HG03039 (cell line): ENCODE results near the gene COX14.
A peak's percentile ranks its signal among the peaks of the same experiment; 100 is the strongest.
"Not testable (repeated sequence)": the region's sequence is repeated elsewhere in the genome, so short reads cannot be mapped to it uniquely, and the experiment has no call there.

Experiments
- ATAC-seq: cut with Tn5 transposase; IDR thresholded peaks from one replicate; pipeline ENCODE4 v1.9.1; 2021; ENCODE audit warnings: mild to moderate bottlenecking, moderate library complexity; ENCODE audit not compliant: unreplicated experiment

The COX14 gene

DNA sequence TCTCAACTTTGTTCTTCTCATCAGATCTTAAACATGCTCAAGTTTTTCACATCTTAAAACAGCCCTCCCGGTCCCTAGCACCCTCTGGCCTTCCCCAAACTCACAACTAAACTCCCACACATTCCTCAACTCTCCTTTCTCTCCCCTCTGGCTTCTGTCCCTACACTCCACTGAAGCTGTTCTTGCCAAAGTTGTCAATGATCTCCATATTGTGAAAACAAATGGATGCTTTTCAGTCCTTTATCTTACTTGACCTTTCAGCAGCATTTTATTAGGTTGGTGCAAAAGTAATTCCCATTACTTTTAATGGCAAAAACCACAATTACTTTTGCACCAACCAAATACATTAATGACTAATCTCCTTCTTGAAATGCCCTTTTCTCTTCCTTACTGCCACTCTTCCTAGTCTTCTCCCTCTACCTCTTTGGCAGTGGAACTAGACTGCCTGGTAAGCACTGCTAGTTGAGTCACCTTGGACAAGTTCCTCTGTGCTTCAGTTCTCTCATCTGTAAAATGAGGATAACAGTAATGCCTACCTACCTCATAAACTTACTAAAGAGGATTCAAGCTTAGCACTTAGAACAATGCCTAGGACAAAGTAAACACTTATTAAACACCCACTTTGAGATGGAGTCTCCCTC lies 39.1 kb downstream of the COX14 start:
- no peak for ATAC-seq

DNA sequence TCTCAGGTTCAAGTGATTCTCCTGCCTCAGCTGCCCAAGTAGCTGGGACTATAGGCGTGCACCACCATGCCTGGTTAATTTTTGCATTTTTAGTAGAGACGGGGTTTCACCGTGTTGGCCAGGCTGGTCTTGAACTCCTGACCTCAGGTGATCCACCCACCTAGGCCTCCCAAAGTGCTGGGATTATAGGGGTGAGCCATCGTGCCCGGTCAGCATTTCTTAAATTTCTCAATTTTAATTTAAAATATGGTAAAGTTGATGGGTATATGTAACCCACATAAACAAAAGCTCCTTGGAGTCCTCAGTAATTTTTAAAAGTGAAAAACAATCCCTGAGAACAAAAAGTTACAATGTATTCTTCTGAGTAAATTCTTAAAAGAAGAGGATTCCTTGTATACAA lies 42.9 kb downstream of the COX14 start:
- not testable (repeated sequence) for ATAC-seq

DNA sequence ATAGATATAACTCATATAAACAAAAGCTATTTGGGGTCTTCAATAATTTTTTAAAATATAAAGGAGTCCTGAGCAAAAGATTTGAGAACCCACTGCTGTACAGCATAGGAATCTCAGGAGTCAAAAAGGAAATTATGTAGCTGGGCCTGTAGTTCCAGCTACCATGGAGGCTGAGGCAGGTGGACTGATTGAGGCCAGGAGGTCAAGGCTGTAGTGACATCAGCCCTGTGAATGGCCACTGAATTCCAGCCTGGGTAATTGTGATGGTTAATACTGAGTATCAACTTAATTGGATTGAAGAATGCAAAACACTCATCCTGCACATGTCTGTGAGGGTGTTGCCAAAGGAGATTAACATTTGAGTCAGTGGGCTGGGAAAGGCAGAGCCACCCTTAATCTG lies 44.6 kb downstream of the COX14 start:
- ATAC-seq = no peak

DNA sequence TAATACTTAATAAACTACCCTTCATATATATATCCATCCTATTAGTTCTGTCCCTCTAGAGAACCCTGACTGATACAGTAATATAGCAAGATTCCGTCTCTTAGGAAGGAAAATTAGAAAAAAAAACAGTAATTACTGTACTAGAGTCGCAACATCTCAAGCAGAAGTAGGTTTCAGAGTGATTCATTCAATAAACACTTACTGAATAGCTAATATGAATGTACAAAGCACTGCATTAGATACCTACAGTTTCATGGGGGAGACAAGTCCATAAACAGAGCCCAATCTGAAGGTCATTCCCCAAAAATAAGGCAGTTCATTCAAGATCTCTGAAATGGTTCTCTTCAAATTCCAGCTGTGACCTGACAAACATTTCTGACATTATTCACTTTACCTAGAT lies 45.2 kb downstream of the COX14 start:
- ATAC-seq = no peak

DNA sequence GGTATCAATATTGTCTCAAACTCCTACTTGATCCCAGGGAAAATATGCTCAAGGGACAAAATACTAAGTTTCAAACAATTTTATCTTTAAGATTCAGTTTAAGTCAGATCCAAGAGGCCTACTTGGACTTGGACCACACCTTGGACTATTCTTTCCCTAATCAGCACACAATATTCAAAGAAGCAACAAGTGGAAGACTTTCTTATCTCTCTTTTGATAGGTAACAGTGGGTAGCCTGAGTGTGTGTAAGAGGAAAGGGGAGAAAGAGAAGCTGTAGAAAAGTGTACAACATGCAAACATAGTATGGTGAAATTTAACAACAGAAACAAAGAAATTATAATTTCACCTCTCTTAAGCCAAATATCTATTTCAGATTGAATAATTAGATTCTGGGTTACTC lies 48.6 kb downstream of the COX14 start:
- ATAC-seq = no peak

DNA sequence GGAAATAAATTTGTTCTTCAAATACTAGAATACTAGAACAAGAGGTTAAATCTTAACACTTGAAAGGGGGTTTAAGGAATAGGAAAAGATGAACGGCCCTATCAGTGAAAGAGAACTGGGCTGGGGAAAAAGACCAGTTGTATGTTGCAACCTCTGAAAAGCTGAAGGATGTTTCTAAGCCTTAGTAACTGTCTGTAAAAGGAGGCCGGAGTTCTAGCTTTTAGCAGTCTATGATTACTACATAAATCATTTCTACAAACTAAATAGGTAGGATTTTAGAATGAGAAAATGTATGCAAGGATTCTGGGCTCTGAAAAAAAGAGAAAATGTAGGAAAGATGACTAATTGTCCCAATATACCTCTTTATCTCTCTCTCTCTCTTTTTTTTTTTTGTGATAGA lies 50.2 kb downstream of the COX14 start:
- ATAC-seq = no peak

DNA sequence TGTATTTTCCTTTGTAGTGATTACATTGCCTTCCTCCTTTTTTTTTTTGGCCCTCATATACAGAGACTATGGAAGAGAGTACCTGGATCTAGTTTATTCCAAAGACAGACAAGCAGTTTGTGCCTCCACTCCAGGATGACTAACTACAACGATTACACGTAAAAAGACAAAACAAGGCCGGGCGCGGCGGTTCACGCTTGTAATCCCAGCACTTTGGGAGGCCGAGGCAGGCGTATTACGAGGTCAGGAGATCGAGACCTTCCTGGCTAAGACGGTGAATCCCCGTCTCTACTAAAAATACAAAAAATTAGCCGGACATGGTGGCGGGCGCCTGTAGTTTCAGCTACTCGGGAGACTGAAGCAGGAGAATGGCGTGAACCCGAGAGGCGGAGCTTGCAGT lies 52.9 kb downstream of the COX14 start:
- ATAC-seq = no peak

DNA sequence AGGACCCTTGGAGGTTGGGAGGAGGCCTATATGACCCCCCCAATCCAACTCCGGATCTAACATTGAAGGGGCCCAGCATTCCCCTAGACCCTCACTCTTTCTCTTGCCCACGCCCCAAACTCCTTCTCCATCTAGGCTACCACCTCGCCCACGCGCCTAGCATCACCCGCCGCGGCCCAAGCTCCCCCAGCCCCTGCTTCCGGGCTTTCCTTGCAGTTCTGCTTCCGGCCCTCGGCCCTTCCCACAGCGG lies 54.7 kb downstream of the COX14 start:
- ATAC-seq = peak; percentile 23

DNA sequence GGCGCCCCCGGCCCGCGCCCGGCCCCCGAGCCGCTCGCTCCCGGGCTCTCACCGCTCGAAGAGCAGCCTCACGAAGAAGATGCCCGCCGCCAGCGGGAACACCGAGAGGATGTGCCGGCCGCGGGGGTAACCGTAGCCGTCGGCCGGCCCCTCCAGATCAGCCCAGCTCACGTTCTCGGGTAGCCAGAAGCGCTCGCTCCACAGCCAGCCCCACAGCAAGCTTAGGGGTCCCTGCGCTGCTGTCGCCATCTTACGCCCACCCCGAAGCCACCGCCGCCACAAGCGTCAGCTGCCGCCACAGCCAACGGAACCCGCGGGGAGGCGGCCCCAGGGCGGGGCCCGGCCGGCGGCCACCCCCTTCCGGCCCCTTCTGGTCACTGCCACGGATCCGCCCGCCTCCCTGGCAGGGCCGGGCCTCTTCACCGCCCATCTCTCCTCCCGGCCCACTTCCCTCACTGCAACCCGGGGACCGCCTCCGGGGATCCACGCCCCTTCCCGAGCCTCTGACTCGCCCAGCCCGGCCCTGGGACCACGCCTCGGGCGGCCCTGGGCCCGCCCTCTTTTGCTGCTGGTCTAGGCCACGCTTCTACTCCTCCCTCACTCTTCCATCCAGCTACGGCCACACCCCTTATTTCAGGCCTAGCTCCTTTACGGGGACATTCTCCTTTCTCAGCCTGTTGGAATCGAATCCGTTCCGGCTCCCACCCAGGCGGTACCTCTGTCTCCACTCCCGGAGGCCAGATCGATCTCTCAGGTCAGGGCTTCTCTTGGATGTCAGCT lies 55.2 kb downstream of the COX14 start, which contains the start of gene CERS5:
TSS of gene CERS5 (minus strand) at position 321 of the 780 bp plus-strand sequence. CDS start at position 249, 72 bp downstream.
- ATAC-seq = peak; percentile 97
